WTC11 (cell line): ENCODE data around the gene NECTIN3. TPM values are rescaled to one million over a fixed set of nuclear protein-coding genes. Genes with fewer than 3 reads are reported as not detected.

Source experiments
- ATAC-seq: fragments of 200-7000 bp; cut with Tn5 transposase; 2 replicates; pipeline ENCODE4 v1.10.0; 2021; ENCODE audit warnings: mild to moderate bottlenecking, moderate library complexity
- CTCF ChIA-PET: fragments of 300-600 bp; sonication (Branson Sonifier 250); formaldehyde crosslinking; loops from one replicate; lab custom pipeline; 2021; ENCODE audit warnings: antibody characterized with exemption; lab: Charles Lee
- POLR2A ChIA-PET: fragments of 350-600 bp; sonication (Branson Sonifier 250); formaldehyde crosslinking; loops from one replicate; lab custom pipeline; 2021; ENCODE audit warnings: antibody characterized with exemption; lab: Charles Lee
- DNase-seq: peaks from one replicate; pipeline ENCODE4 v3.0.0; 2021; ENCODE audit warnings: low spot score
- H3K27ac Mint-ChIP-seq: 2 replicates; pipeline ENCODE4 v1.8.0; 2021; ENCODE audit warnings: mixed read lengths
- H3K27me3 Mint-ChIP-seq: 2 replicates; pipeline ENCODE4 v1.8.0; 2021; ENCODE audit warnings: low read depth, mild to moderate bottlenecking, moderate library complexity, mixed read lengths
- H3K36me3 Mint-ChIP-seq: 2 replicates; pipeline ENCODE4 v1.8.0; 2021; ENCODE audit warnings: mixed read lengths
- H3K4me1 Mint-ChIP-seq: 2 replicates; pipeline ENCODE4 v1.8.0; 2022; ENCODE audit warnings: mixed read lengths
- H3K4me3 Mint-ChIP-seq: 2 replicates; pipeline ENCODE4 v1.8.0; 2021; ENCODE audit warnings: mild to moderate bottlenecking, moderate library complexity, mixed read lengths
- H3K9me3 Mint-ChIP-seq: 2 replicates; pipeline ENCODE4 v1.8.0; 2021; ENCODE audit warnings: mixed read lengths
- ARID4B ChIP-seq: sonication (generic); formaldehyde crosslinking; IDR thresholded peaks from 2 replicates; pipeline ENCODE4 v1.8.0; 2023; ENCODE audit warnings: missing genetic modification reagents, mild to moderate bottlenecking, borderline replicate concordance
- CDX4 ChIP-seq: fragments of 250-450 bp; sonication (Bioruptor Pico); IDR thresholded peaks from 2 replicates; pipeline ENCODE4 v1.9.0; 2021; ENCODE audit warnings: moderate library complexity, mild to moderate bottlenecking, inconsistent platforms, borderline replicate concordance
- ETV6 ChIP-seq: sonication (generic); formaldehyde crosslinking; IDR thresholded peaks from 2 replicates; pipeline ENCODE4 v1.8.1; 2022; ENCODE audit warnings: mild to moderate bottlenecking, missing genetic modification reagents
- FOXP4 ChIP-seq: sonication (generic); formaldehyde crosslinking; IDR thresholded peaks from 2 replicates; pipeline ENCODE4 v1.8.0; 2022; ENCODE audit warnings: mild to moderate bottlenecking, missing genetic modification reagents
- JAZF1 ChIP-seq: fragments of 250-450 bp; sonication (Bioruptor Pico); IDR thresholded peaks from 2 replicates; pipeline ENCODE4 v1.9.0; 2021; ENCODE audit warnings: moderate library complexity, mild to moderate bottlenecking, inconsistent platforms
- JUN ChIP-seq: sonication (generic); formaldehyde crosslinking; IDR thresholded peaks from 2 replicates; pipeline ENCODE4 v1.8.0; 2023; ENCODE audit warnings: mild to moderate bottlenecking, missing genetic modification reagents
- MLX ChIP-seq: sonication (generic); formaldehyde crosslinking; IDR thresholded peaks from 2 replicates; pipeline ENCODE4 v1.8.1; 2023; ENCODE audit warnings: mild to moderate bottlenecking, missing genetic modification reagents, moderate library complexity
- MYBL2 ChIP-seq: sonication (generic); formaldehyde crosslinking; IDR thresholded peaks from 2 replicates; pipeline ENCODE4 v1.8.1; 2023; ENCODE audit warnings: mild to moderate bottlenecking, moderate library complexity, missing genetic modification reagents
- NR1H2 ChIP-seq: sonication (generic); formaldehyde crosslinking; IDR thresholded peaks from 2 replicates; pipeline ENCODE4 v1.9.0; 2021; ENCODE audit warnings: mild to moderate bottlenecking, moderate library complexity, missing genetic modification reagents
- NR2C2 ChIP-seq: sonication (generic); formaldehyde crosslinking; IDR thresholded peaks from 2 replicates; pipeline ENCODE4 v1.8.0; 2022; ENCODE audit warnings: mild to moderate bottlenecking, missing genetic modification reagents
- OVOL2 ChIP-seq: fragments of 250-450 bp; sonication (Bioruptor Pico); IDR thresholded peaks from 2 replicates; pipeline ENCODE4 v1.9.0; 2021; ENCODE audit warnings: mild to moderate bottlenecking, borderline replicate concordance
- SMAD3 ChIP-seq: sonication (generic); formaldehyde crosslinking; IDR thresholded peaks from 2 replicates; pipeline ENCODE4 v1.8.0; 2022; ENCODE audit warnings: missing genetic modification reagents, mild to moderate bottlenecking, borderline replicate concordance
- TEAD1 ChIP-seq: sonication (generic); formaldehyde crosslinking; IDR thresholded peaks from 2 replicates; pipeline ENCODE4 v1.8.0; 2022; ENCODE audit warnings: mild to moderate bottlenecking, missing genetic modification reagents
- TEAD4 ChIP-seq: sonication (generic); formaldehyde crosslinking; IDR thresholded peaks from 2 replicates; pipeline ENCODE4 v1.8.0; 2022; ENCODE audit warnings: mild to moderate bottlenecking, missing genetic modification reagents
- USF2 ChIP-seq: sonication (generic); formaldehyde crosslinking; IDR thresholded peaks from 2 replicates; pipeline ENCODE4 v1.8.1; 2023; ENCODE audit warnings: mild to moderate bottlenecking, missing genetic modification reagents, moderate library complexity
- ZBTB43 ChIP-seq: sonication (generic); formaldehyde crosslinking; IDR thresholded peaks from 2 replicates; pipeline ENCODE4 v1.8.1; 2023; ENCODE audit warnings: mild to moderate bottlenecking, missing genetic modification reagents
- ZNF219 ChIP-seq: sonication (generic); formaldehyde crosslinking; IDR thresholded peaks from 2 replicates; pipeline ENCODE4 v1.8.0; 2023; ENCODE audit warnings: missing genetic modification reagents, mild to moderate bottlenecking, borderline replicate concordance
- total RNA-seq: library from RNA; stranded (reverse); gene quantifications from 3 replicates; pipeline ENCODE4 v1.2.3, GENCODE V29; 2021

The NECTIN3 gene
- total RNA-seq, 1 experiment from 2014 or later, result 24.8 TPM

- no peaks in the 10 kb centered on the region for H3K4me1 Mint-ChIP-seq
- TF ChIP-seq NR2C2 (CRISPR knock-in tag), result no peak
- no peak for TF ChIP-seq TEAD1 (CRISPR knock-in tag)
- no peak for TF ChIP-seq SMAD3 (CRISPR knock-in tag)
- TF ChIP-seq ETV6 (CRISPR knock-in tag), result no peak
- TF ChIP-seq ZBTB43 (CRISPR knock-in tag), result no peak
- no peak for TF ChIP-seq CDX4
- TF ChIP-seq ZNF219 (CRISPR knock-in tag), result no peak
- no peak for TF ChIP-seq OVOL2 (CRISPR knock-in tag)
- TF ChIP-seq ARID4B (CRISPR knock-in tag), result no peak
- no peak for TF ChIP-seq MYBL2 (CRISPR knock-in tag)
- TF ChIP-seq JUN (CRISPR knock-in tag), result no peak
- TF ChIP-seq JAZF1, result no peak
- no peak for TF ChIP-seq TEAD4 (CRISPR knock-in tag)
- TF ChIP-seq MLX (CRISPR knock-in tag), result no peak
- no peak for TF ChIP-seq USF2 (CRISPR knock-in tag)
- TF ChIP-seq NR1H2 (CRISPR knock-in tag), result no peak
- TF ChIP-seq FOXP4, result no peak
- H3K36me3 Mint-ChIP-seq, result no peaks in the 10 kb centered on the region; the same call in 1 of the 2 replicates
- H3K4me3 Mint-ChIP-seq, result no peak overlapping the region
- H3K27me3 Mint-ChIP-seq, result no peaks in the 10 kb centered on the region
- ATAC-seq (no peak), DNase-seq (no peak)
- H3K27ac Mint-ChIP-seq, result no peak overlapping the region
- ChIA-PET CTCF (no interaction called here), POLR2A (no interaction called here)
- H3K9me3 Mint-ChIP-seq, result peaks cover 3% of the 10 kb centered on the region; the same call in 1 of the 2 replicates
Measured at GRCh38 chr3:111027868-111028267, 43.7 kb upstream of the NECTIN3 start.
